Loucy (cell line): ENCODE results near the gene PITPNC1.

Source experiments
- H2AFZ ChIP-seq: fragments of 200-600 bp; sonication (generic); 2 replicates; pipeline ENCODE4 v1.6.0; 2016; ENCODE audit warnings: antibody characterized with exemption, mild to moderate bottlenecking, low read length, moderate library complexity
- H3F3A ChIP-seq: fragments of 200-600 bp; 2 replicates; pipeline ENCODE4 v1.6.0; 2016; ENCODE audit warnings: antibody characterized with exemption, low read depth, mild to moderate bottlenecking
- H3K27me3 ChIP-seq: fragments of 200-600 bp; sonication (generic); 2 replicates; pipeline ENCODE4 v1.6.1; 2014; ENCODE audit warnings: low read length, mild to moderate bottlenecking; ENCODE audit not compliant: insufficient read depth, poor library complexity, severe bottlenecking
- H3K36me3 ChIP-seq: fragments of 200-600 bp; sonication (generic); 2 replicates; pipeline ENCODE4 v1.6.1; 2016; ENCODE audit warnings: low read length; ENCODE audit not compliant: insufficient read depth
- H3K4me1 ChIP-seq: fragments of 200-600 bp; sonication (generic); 2 replicates; pipeline ENCODE4 v1.5.1; 2014; ENCODE audit warnings: low read length, mild to moderate bottlenecking; ENCODE audit not compliant: insufficient read depth, poor library complexity, severe bottlenecking
- H3K4me2 ChIP-seq: fragments of 200-600 bp; sonication (generic); 2 replicates; pipeline ENCODE4 v1.6.0; 2014; ENCODE audit warnings: antibody characterized with exemption, low read length, low read depth, mild to moderate bottlenecking; ENCODE audit not compliant: poor library complexity, severe bottlenecking
- H3K4me3 ChIP-seq: fragments of 200-600 bp; sonication (generic); 2 replicates; pipeline ENCODE4 v1.5.1; 2014; ENCODE audit warnings: low read length, mild to moderate bottlenecking, mixed read lengths; ENCODE audit not compliant: poor library complexity, severe bottlenecking
- H3K79me2 ChIP-seq: fragments of 200-600 bp; sonication (generic); 2 replicates; pipeline ENCODE4 v1.6.1; 2014; ENCODE audit warnings: low read length; ENCODE audit not compliant: insufficient read depth
- H3K9ac ChIP-seq: fragments of 200-600 bp; sonication (generic); 2 replicates; pipeline ENCODE4 v1.6.0; 2014; ENCODE audit warnings: mild to moderate bottlenecking, low read depth, low read length, moderate library complexity; ENCODE audit not compliant: poor library complexity, severe bottlenecking
- H3K9me2 ChIP-seq: fragments of 200-600 bp; sonication (generic); replicated peaks from 2 replicates; pipeline ENCODE4 v1.6.1; 2016; ENCODE audit warnings: low read depth, low read length, mixed read lengths
- H3K9me3 ChIP-seq: fragments of 200-600 bp; sonication (generic); 2 replicates; pipeline ENCODE4 v1.6.1; 2014; ENCODE audit warnings: mild to moderate bottlenecking, antibody characterized with exemption, low read length, low read depth; ENCODE audit not compliant: insufficient read depth
- H4K20me1 ChIP-seq: fragments of 200-600 bp; sonication (generic); 2 replicates; pipeline ENCODE4 v1.6.0; 2014; ENCODE audit warnings: antibody characterized with exemption, low read length, mild to moderate bottlenecking; ENCODE audit not compliant: insufficient read depth, poor library complexity, severe bottlenecking
- CTCF ChIP-seq: fragments of 200-600 bp; sonication (generic); conservative IDR thresholded peaks from 2 replicates; pipeline ENCODE4 v1.5.1; 2014; ENCODE audit warnings: mild to moderate bottlenecking, antibody characterized with exemption, low read length
- EZH2phosphoT487 ChIP-seq: fragments of 200-600 bp; IDR thresholded peaks from 2 replicates; pipeline ENCODE4 v1.6.1; 2018; ENCODE audit warnings: antibody characterized with exemption, mild to moderate bottlenecking, moderate library complexity, borderline replicate concordance

Gene PITPNC1

GRCh38 chr17:67431249-67432015 lies 54.4 kb downstream of the PITPNC1 start:
- no peak overlapping the region for H3K4me2 ChIP-seq
- H3K9me3 ChIP-seq = no peaks in the 10 kb centered on the region
- H3K4me1 ChIP-seq = peaks cover 9% of the 10 kb centered on the region
- no peaks in the 10 kb centered on the region for H3K36me3 ChIP-seq
- no peaks in the 10 kb centered on the region for H3K27me3 ChIP-seq
- H3K9me2 ChIP-seq = no peaks in the 10 kb centered on the region
- H3K79me2 ChIP-seq = no peaks in the 10 kb centered on the region; the same call in 1 of the 2 replicates
- H3K9ac ChIP-seq = no peak overlapping the region
- H3F3A ChIP-seq = no peaks in the 10 kb centered on the region
- no peak overlapping the region for H2AFZ ChIP-seq
- no peak overlapping the region for H3K4me3 ChIP-seq
- H4K20me1 ChIP-seq = no peaks in the 10 kb centered on the region
- no peak for TF ChIP-seq EZH2phosphoT487
- TF ChIP-seq CTCF = no peak

DNA sequence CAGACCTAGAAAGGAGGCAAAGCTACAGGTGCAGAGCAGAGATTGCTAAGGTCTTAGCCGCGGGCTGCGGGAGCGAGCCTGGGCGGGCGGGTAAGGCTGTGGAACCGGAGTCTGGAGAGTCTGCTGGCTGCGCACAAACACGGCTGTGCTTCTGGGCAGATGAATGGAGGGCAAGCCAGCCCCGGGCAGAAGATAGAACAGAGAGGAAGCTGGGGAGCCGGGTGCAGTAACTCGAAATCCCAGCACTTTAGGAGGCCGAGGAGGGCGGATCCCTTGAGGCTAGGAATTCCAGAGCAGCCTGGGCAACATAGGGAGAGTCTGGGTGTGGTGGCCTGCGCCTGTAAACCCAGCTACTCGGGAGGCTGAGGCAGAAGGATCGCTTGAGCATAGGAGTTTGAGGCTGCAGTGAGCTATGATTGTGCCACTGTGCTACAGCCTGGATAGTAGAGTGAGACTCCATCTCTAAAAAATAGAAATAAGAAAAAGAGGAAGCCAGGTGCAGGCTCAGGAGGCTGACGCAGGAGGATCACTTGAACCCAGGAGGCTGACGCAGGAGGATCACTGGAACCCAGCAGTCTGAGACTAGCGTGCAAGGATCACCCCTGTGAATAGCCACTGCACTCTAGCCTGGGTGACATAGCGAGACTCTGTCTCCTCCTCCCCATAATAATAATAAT lies 56.3 kb downstream of the PITPNC1 start:
- Histone ChIP-seq H3K4me2 (no peak overlapping the region), H3K9ac (no peak overlapping the region), H3K27me3 (no peaks in the 10 kb centered on the region), H3K4me1 (peaks cover 9% of the 10 kb centered on the region), H3K36me3 (no peaks in the 10 kb centered on the region), H4K20me1 (no peaks in the 10 kb centered on the region), H3K9me3 (no peaks in the 10 kb centered on the region), H3K9me2 (no peaks in the 10 kb centered on the region), H2AFZ (no peak overlapping the region), H3K4me3 (no peak overlapping the region), H3K79me2 (no peaks in the 10 kb centered on the region; the same call in 1 of the 2 replicates), H3F3A (no peaks in the 10 kb centered on the region)
- TF ChIP-seq EZH2phosphoT487 (no peak), CTCF (no peak)

- H2AFZ ChIP-seq = no peak overlapping the region
- H3K27me3 ChIP-seq = no peaks in the 10 kb centered on the region
- no peaks in the 10 kb centered on the region; the same call in 1 of the 2 replicates for H3K79me2 ChIP-seq
- no peaks in the 10 kb centered on the region for H4K20me1 ChIP-seq
- H3K4me2 ChIP-seq = no peak overlapping the region
- no peaks in the 10 kb centered on the region for H3K36me3 ChIP-seq
- H3K9me2 ChIP-seq = no peaks in the 10 kb centered on the region
- H3K9me3 ChIP-seq = no peaks in the 10 kb centered on the region
- no peak overlapping the region for H3K9ac ChIP-seq
- H3K4me3 ChIP-seq = no peak overlapping the region
- no peaks in the 10 kb centered on the region for H3F3A ChIP-seq
- peaks cover 13% of the 10 kb centered on the region for H3K4me1 ChIP-seq
- no peak for TF ChIP-seq EZH2phosphoT487
- no peak for TF ChIP-seq CTCF
Measured at GRCh38 chr17:67434061-67434525, 57.0 kb downstream of the PITPNC1 start.
